Right atrium auricular region (tissue), 2 donors: ENCODE results near the gene C1orf167. TPM values are rescaled to one million over a fixed set of nuclear protein-coding genes. Genes with fewer than 3 reads are reported as not detected.

Source experiments
- DNase-seq: peaks from one replicate; pipeline ENCODE4 v3.0.0-alpha.2; 2019; ENCODE audit warnings: low spot score
- H3K27ac ChIP-seq, 2 donors: fragments of 200-600 bp; sonication (generic); 1 replicate in 1 of 2; 2 replicates in 1 of 2; pipeline ENCODE4 v1.5.1; 2016 to 2019
- H3K27me3 ChIP-seq, 2 donors: fragments of 200-600 bp; sonication (generic); one replicate each; pipeline versions ENCODE4 v1.5.1 to v1.6.0; 2017 to 2019
- H3K36me3 ChIP-seq: fragments of 200-600 bp; sonication (generic); one replicate; pipeline ENCODE4 v1.5.1; 2016
- H3K4me1 ChIP-seq, 2 donors: fragments of 200-600 bp; sonication (generic); one replicate each; pipeline versions ENCODE4 v1.5.1 to v1.6.0; 2017 to 2019
- H3K4me3 ChIP-seq, 2 donors: fragments of 200-600 bp; sonication (generic); 1 replicate in 1 of 2; 2 replicates in 1 of 2; pipeline ENCODE4 v1.5.1; 2017 to 2019; ENCODE audit warnings: mild to moderate bottlenecking in 1 of 2, moderate library complexity in 1 of 2
- H3K9me3 ChIP-seq, 2 donors: fragments of 200-600 bp; sonication (generic); one replicate each; pipeline ENCODE4 v1.5.1; 2019
- total RNA-seq, 2 donors: library from RNA; depleted of rRNA; stranded (reverse); fragments of >200 nt; gene quantifications; one replicate each; pipeline ENCODE4 v1.1.0, GENCODE V29; 2016
- TF ChIP-seq, protein P1 (sequence below), 2 donors: fragments of 200-600 bp; sonication (generic); IDR thresholded peaks; one replicate each; pipeline ENCODE4 v1.5.1; 2019; ENCODE audit warnings: antibody characterized with exemption in 2 of 2

C1orf167 gene
- total RNA-seq, 2 donors from 2014 or later, result 0.85 to 1.7 TPM

DNA sequence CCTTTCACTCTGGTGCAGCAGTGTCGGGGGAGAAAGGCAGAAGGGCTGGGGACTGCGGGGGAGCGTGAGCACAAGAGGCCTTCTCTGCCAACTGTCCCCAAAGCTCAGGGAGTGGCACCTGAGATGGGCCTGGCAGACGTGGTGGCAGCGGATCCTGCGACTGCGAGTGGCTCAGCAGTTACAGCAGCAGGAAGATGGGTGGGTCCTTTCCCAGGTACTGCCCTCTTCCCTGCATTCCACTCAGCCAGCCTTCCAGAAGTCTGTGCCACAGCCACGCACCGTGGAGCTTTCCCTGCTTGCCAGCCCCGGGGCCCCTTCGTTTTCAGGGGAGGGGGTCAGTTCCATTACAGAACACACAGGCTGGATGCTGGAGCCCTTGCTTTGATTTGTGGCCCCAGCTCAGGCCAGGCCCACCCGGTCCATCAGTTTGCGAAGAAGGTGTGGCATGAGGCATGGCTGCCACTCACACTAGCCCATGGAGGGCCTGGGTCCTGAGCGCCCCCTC, 26.6 kb downstream of the C1orf167 start:
- H3K27me3 ChIP-seq, result no peaks in the 10 kb centered on the region
- TF ChIP-seq, protein P1, sequence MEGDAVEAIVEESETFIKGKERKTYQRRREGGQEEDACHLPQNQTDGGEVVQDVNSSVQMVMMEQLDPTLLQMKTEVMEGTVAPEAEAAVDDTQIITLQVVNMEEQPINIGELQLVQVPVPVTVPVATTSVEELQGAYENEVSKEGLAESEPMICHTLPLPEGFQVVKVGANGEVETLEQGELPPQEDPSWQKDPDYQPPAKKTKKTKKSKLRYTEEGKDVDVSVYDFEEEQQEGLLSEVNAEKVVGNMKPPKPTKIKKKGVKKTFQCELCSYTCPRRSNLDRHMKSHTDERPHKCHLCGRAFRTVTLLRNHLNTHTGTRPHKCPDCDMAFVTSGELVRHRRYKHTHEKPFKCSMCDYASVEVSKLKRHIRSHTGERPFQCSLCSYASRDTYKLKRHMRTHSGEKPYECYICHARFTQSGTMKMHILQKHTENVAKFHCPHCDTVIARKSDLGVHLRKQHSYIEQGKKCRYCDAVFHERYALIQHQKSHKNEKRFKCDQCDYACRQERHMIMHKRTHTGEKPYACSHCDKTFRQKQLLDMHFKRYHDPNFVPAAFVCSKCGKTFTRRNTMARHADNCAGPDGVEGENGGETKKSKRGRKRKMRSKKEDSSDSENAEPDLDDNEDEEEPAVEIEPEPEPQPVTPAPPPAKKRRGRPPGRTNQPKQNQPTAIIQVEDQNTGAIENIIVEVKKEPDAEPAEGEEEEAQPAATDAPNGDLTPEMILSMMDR (IDR thresholded peaks at IDR 0.05), result no peak
- H3K9me3 ChIP-seq, result no peaks in the 10 kb centered on the region
- peaks cover 10% of the 10 kb centered on the region for H3K36me3 ChIP-seq
- H3K27ac ChIP-seq, result peak overlapping the region; percentile 96 to 98
- no peak overlapping the region for H3K4me3 ChIP-seq
- DNase-seq, result no peak
- peaks cover 0 to 86% of the 10 kb centered on the region in 2 donors for H3K4me1 ChIP-seq

DNA sequence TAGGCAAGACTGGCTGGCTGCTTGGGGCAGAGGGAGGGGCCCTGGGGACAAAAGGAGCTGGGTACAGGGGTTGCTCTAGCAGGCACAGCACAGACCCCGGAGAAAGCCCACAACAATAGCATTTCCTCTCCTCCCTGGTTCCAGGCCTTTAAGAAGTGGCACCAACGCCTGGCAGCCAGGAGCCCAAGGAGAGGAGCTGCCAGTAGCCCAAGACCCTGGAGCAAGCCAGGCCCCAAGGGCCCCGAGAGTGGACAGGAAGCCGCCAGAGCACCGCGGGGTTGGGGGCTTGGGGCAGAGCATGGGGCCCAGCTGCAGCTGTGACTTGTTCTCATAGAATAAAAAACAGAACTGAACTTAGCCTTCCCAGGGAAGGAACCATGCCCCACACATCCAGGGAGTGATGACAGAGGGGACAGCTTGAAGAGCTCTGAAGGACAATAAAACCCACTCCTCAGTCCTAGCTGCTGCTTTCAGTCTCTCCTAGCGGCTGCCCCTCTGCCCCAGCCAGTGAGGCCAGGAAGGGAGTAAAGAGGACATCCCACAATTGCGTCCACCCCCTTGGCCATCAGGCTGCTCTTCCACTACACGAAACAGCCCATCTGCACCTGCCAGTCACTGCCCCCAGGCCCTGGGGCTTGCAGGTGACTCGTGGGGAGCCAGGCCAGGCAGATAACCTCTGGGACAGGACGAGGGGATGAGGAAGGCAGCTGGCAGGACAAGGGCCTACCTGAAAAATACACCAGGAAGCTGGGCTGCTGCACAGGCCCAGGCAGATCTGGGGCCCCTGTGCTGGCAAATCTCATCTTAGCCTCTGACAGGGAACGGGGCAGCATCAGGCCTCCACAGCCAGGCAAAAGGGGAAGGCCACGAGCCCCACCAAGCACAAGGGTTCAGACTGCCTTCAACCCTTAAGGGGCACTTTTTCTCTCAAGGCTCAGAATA, 27.4 kb downstream of the C1orf167 start:
- Histone ChIP-seq H3K4me1 (peaks cover 0 to 93% of the 10 kb centered on the region in 2 donors), H3K27ac (peak overlapping the region; percentile 96 to 98), H3K9me3 (no peaks in the 10 kb centered on the region), H3K4me3 (no peak overlapping the region), H3K36me3 (peaks cover 18% of the 10 kb centered on the region), H3K27me3 (no peaks in the 10 kb centered on the region)
- no peak for DNase-seq
- TF ChIP-seq, protein P1 (IDR thresholded peaks at IDR 0.05), result no peak

DNA sequence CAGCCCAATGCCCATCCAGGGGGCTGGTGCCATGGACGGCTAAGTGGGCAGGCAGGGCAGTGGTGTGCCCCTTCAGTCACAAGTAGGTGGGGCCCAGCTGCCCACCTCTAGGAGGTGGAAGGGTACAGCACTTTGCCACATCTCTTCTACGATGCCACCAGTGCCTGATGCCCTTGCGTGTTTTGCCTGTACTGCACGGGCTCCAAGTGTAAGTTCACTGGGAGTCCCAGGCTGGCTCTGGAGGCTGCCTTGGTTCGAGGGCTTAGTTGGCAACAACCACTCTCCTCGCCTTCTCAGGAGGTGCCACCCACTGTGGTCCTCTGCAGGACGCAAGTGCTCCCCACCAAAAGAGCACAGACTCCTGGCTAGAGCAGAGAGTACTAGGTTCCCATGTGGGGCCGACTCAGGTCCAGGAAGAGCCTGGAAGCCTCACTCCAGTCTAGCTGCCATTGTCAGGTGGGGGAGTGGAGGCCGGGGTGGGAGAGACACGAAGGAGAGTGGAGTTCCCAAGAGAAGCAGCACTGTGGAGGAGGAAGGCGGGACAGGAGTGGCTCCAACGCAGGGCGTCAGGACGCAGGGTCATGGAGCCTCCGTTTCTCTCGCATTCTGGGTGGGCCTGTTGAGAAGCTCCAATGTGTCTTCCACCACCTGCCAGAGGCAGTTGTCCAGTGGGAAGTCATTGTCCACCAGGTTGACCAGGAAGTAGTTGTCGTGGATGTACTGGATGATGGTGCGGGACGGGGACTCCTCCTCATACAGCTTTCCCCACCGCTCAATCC, 28.3 kb downstream of the C1orf167 start:
- H3K4me3 ChIP-seq, result no peak overlapping the region

DNA sequence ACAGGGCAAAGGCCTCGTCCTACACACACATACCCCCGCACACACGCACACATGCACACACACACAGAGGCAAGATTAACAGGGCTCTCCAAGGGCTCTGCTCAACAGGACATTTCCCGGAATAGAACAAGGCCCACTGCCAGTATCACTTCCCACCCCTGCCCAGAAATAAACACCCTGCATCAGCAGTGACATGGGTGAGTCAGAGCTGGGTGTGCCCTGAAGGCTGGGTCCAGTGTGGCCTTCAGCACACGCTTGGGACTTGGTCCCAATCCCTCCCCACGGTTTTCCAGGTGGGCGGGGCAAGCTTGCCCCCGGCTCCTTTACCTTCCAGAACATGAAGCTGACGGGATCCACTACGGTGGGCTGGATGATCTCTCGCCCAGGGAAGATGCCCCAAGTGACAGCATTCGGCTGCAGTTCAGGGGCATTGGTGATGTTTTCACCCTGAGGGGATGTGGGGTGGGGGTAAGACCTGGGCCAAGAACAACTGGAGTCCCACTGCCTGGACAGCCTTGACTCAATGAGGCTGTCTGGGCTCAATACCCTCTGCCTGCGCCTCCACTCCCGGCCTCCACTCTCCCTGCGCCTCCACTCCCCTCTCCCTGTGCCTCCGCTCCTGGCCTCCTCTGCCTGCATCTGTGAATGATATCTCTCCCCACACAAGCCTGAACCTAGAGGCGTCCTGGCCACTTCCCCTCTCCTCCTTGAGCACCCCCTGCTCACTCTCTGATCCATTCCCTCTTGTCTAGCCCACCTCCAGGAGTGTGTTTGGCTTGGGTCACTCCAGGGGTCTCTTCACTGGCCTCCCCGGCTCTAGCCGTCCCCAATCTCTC, 29.1 kb downstream of the C1orf167 start:
- Histone ChIP-seq H3K4me1 (peaks cover 0 to 91% of the 10 kb centered on the region in 2 donors), H3K27me3 (no peaks in the 10 kb centered on the region), H3K27ac (peak overlapping the region; percentile 96 to 98), H3K9me3 (no peaks in the 10 kb centered on the region), H3K4me3 (peak overlapping the region in 1 of 2 donors; percentile 5), H3K36me3 (peaks cover 35% of the 10 kb centered on the region)
- DNase-seq, result peak; percentile 98
- TF ChIP-seq, protein P1 (IDR thresholded peaks at IDR 0.05), result no peak

More for the DNA sequence above, 28.3 kb downstream of the C1orf167 start:
- peaks cover 0 to 91% of the 10 kb centered on the region in 2 donors for H3K4me1 ChIP-seq
- H3K9me3 ChIP-seq, result no peaks in the 10 kb centered on the region
- no peak for DNase-seq
- H3K36me3 ChIP-seq, result peaks cover 27% of the 10 kb centered on the region
- peak overlapping the region; percentile 96 to 98 for H3K27ac ChIP-seq
- H3K27me3 ChIP-seq, result no peaks in the 10 kb centered on the region
- TF ChIP-seq, protein P1 (IDR thresholded peaks at IDR 0.05), result no peak

DNA sequence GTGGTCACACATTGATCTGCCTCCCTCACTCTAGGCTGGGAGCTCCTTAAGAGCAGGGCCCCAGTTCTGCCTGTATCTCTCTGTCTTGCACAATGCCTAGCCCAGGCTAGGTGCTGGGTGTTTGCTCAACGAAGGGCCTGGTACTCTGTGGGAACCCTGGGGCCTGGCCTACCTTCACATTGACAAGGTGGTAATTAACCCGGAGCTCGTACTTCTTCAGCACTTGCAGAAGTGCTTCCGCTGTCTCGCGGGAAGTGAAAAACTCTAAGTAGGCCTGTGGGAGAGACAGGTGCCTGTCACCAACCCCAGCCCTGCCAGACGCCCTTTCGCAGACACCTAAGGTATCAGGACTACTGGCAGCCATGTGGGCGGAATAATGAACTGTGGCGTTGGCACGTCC, 30.1 kb downstream of the C1orf167 start:
- no peak for DNase-seq
- TF ChIP-seq, protein P1 (IDR thresholded peaks at IDR 0.05), result no peak
- Histone ChIP-seq H3K9me3 (no peaks in the 10 kb centered on the region), H3K4me1 (peaks cover 0 to 93% of the 10 kb centered on the region in 2 donors), H3K36me3 (peaks cover 35% of the 10 kb centered on the region), H3K27me3 (no peaks in the 10 kb centered on the region), H3K27ac (peak overlapping the region; percentile 96 to 98), H3K4me3 (no peak overlapping the region)
